GM21723 (cell line): ENCODE results near the gene IER5.
"Not testable (repeated sequence)": the region's sequence is repeated elsewhere in the genome, so short reads cannot be mapped to it uniquely, and the experiment has no call there.

Source experiments
- ATAC-seq: cut with Tn5 transposase; IDR thresholded peaks from one replicate; pipeline ENCODE4 v1.9.1; 2021; ENCODE audit warnings: mild to moderate bottlenecking, moderate library complexity; ENCODE audit not compliant: unreplicated experiment

Gene IER5

GRCh38 chr1:181113059-181113641 lies 24.6 kb downstream of the IER5 start:
- no peak for ATAC-seq

GRCh38 chr1:181114574-181115367 lies 26.3 kb downstream of the IER5 start:
- no peak for ATAC-seq

- no peak for ATAC-seq
Measured at GRCh38 chr1:181115368-181115684, 26.8 kb downstream of the IER5 start.

- ATAC-seq, result not testable (repeated sequence)
Measured at GRCh38 chr1:181115971-181116370, 27.5 kb downstream of the IER5 start.

GRCh38 chr1:181116819-181117390 lies 28.4 kb downstream of the IER5 start:
- ATAC-seq, result no peak

- ATAC-seq, result no peak
Measured at GRCh38 chr1:181117648-181118449, 29.3 kb downstream of the IER5 start.

- no peak for ATAC-seq
Measured at GRCh38 chr1:181119093-181119989, 30.8 kb downstream of the IER5 start.

- ATAC-seq, result no peak
Measured at GRCh38 chr1:181120924-181121323, 32.4 kb downstream of the IER5 start.

GRCh38 chr1:181121498-181121897 lies 33.0 kb downstream of the IER5 start:
- ATAC-seq, result no peak

- no peak for ATAC-seq
Measured at GRCh38 chr1:181122222-181122621, 33.7 kb downstream of the IER5 start.

GRCh38 chr1:181123173-181123572 lies 34.7 kb downstream of the IER5 start:
- ATAC-seq, result no peak

- no peak for ATAC-seq
Measured at GRCh38 chr1:181124291-181124751, 35.8 kb downstream of the IER5 start.

- ATAC-seq, result no peak
Measured at GRCh38 chr1:181126289-181126688, 37.8 kb downstream of the IER5 start.

- no peak for ATAC-seq
Measured at GRCh38 chr1:181126871-181127587, 38.5 kb downstream of the IER5 start.

GRCh38 chr1:181127898-181128453 lies 39.5 kb downstream of the IER5 start:
- ATAC-seq, result no peak

- ATAC-seq, result peak; percentile 59
Measured at GRCh38 chr1:181128592-181129497, 40.3 kb downstream of the IER5 start.

GRCh38 chr1:181129771-181130606 lies 41.5 kb downstream of the IER5 start:
- no peak for ATAC-seq
